Measurements from ENCODE around the gene SIRT7.

- TF ChIP-seq POLR2A (IDR thresholded peaks at IDR 0.05; ENCODE audit: low read depth, low read length) (no peak), CTCF (IDR thresholded peaks at IDR 0.05; ENCODE audit: extremely low read depth in 1 of 2, insufficient read depth in 1 of 2, low read depth in 1 of 2, low read length in 2 of 2) (no peak), POLR2AphosphoS5 (IDR thresholded peaks at IDR 0.05; ENCODE audit: insufficient read depth, low read depth, low read length) (no peak), EZH2 (IDR thresholded peaks at IDR 0.05; ENCODE audit: borderline replicate concordance, low read depth, low read length, severe bottlenecking) (no peak), MAX (IDR thresholded peaks at IDR 0.05; ENCODE audit: insufficient read depth, insufficient read length) (no peak), JUN (IDR thresholded peaks at IDR 0.05; ENCODE audit: borderline replicate concordance, insufficient read depth, insufficient read length, low read depth) (no peak), MYC (IDR thresholded peaks at IDR 0.05; ENCODE audit: low read depth, low read length) (no peak), GATA2 (IDR thresholded peaks at IDR 0.05; ENCODE audit: insufficient read depth, insufficient read length, low read depth, low read length) (no peak)
Measured at GRCh38 chr17:81863123-81863675, 54.8 kb downstream of the SIRT7 start.
